Prostate gland (tissue), 2 donors: ENCODE measurements around the gene COLGALT1.

Experiments used
- CTCF ChIP-seq, 4 experiments: fragments of 200-600 bp in 2 of 4; fragments of 450-650 bp in 2 of 4; sonication (generic) in 2 of 4; IDR thresholded peaks; 1 replicate in 3 of 4; 2 replicates in 1 of 4; pipeline ENCODE4 v1.5.1; 2016 to 2019; ENCODE audit warnings: antibody characterized with exemption in 4 of 4, mild to moderate bottlenecking in 2 of 4, moderate library complexity in 2 of 4
- POLR2A ChIP-seq: fragments of 450-650 bp; IDR thresholded peaks from one replicate; pipeline ENCODE4 v1.6.1; 2016; ENCODE audit warnings: antibody characterized with exemption, mild to moderate bottlenecking
- POLR2AphosphoS5 ChIP-seq: sonication (generic); formaldehyde crosslinking; IDR thresholded peaks from one replicate; pipeline ENCODE4 v1.6.1; 2017; ENCODE audit warnings: antibody characterized with exemption

DNA sequence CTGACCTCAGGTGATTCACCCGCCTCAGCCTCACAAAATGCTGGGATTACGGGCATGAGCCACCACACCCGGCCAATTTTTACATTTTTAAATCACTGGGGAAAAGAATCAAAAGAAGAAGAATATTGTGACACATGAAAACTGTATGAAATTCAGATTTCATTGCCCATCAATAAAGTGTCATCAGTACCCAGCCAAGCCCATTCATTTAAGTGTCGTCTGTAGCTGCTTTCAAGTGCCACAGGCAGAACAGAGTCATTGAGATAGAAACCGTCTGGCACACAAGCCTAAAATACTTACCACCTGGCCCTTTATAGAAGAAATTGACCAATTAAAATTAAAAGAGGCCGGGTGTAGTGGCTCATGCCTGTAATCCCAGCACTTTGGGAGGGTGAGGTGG is 15.3 kb downstream of the COLGALT1 start:
- TF ChIP-seq CTCF (IDR thresholded peaks at IDR 0.05) (no peak), POLR2A (no peak), POLR2AphosphoS5 (no peak)
